HL-60 (cell line): Measurements from ENCODE around the gene OR6B1.

Experiments
- DNase-seq, 2 experiments: peaks; one replicate each; pipeline ENCODE4 v3.0.0-alpha.2; 2010 to 2020; ENCODE audit warnings: low read depth in 1 of 2, low spot score in 1 of 2
- H3K27ac ChIP-seq: fragments of 250-450 bp; sonication (Bioruptor Pico); replicated peaks from 2 replicates; pipeline ENCODE4 v1.5.1; 2020; ENCODE audit warnings: mild to moderate bottlenecking, moderate library complexity
- H3K27me3 ChIP-seq: fragments of 250-450 bp; sonication (Bioruptor Pico); 2 replicates; pipeline ENCODE4 v1.5.1; 2021; ENCODE audit warnings: mild to moderate bottlenecking, moderate library complexity; ENCODE audit not compliant: insufficient read depth, poor library complexity, severe bottlenecking
- H3K4me3 ChIP-seq: replicated peaks from 2 replicates; pipeline ENCODE4 v1.5.1; 2011; ENCODE audit warnings: mild to moderate bottlenecking, control low read depth, low read length; ENCODE audit not compliant: insufficient read depth
- CTCF ChIP-seq: IDR thresholded peaks from one replicate; pipeline ENCODE4 v1.5.1; 2011; ENCODE audit warnings: low read length, control low read depth, inconsistent platforms; ENCODE audit not compliant: insufficient read depth
- GABPA ChIP-seq: IDR thresholded peaks from 2 replicates; pipeline ENCODE4 v1.6.1; 2012; ENCODE audit warnings: low read depth
- POLR2AphosphoS5 ChIP-seq: IDR thresholded peaks from 2 replicates; pipeline ENCODE4 v1.6.1; 2012; ENCODE audit warnings: low read depth
- REST ChIP-seq: IDR thresholded peaks from 2 replicates; pipeline ENCODE4 v1.6.1; 2012; ENCODE audit warnings: low read depth; ENCODE audit not compliant: insufficient replicate concordance
- SPI1 ChIP-seq: IDR thresholded peaks from 2 replicates; pipeline ENCODE4 v1.6.1; 2012; ENCODE audit warnings: low read depth, mild to moderate bottlenecking, borderline replicate concordance

OR6B1 gene

GRCh38 chr7:143979998-143980397, 20.1 kb upstream of the OR6B1 start:
- H3K27ac ChIP-seq: no peak overlapping the region
- no peaks in the 10 kb centered on the region for H3K27me3 ChIP-seq

GRCh38 chr7:143980746-143981510, 19.2 kb upstream of the OR6B1 start:
- no peak overlapping the region for H3K4me3 ChIP-seq
- no peak for TF ChIP-seq POLR2AphosphoS5
- TF ChIP-seq GABPA: no peak
- no peak for TF ChIP-seq CTCF
- TF ChIP-seq SPI1: no peak
- no peak for TF ChIP-seq REST
- no peak for DNase-seq
- no peaks in the 10 kb centered on the region for H3K27me3 ChIP-seq
- H3K27ac ChIP-seq: no peak overlapping the region

More at GRCh38 chr7:143979998-143980397, 20.1 kb upstream of the OR6B1 start:
- DNase-seq: no peak
- no peak overlapping the region for H3K4me3 ChIP-seq
- TF ChIP-seq POLR2AphosphoS5: no peak
- no peak for TF ChIP-seq CTCF
- TF ChIP-seq GABPA: no peak
- TF ChIP-seq REST: no peak
- TF ChIP-seq SPI1: no peak

GRCh38 chr7:143983960-143984359, 16.2 kb upstream of the OR6B1 start:
- no peak overlapping the region for H3K4me3 ChIP-seq
- TF ChIP-seq REST: no peak
- no peak for TF ChIP-seq GABPA
- no peak for TF ChIP-seq SPI1
- no peak for TF ChIP-seq POLR2AphosphoS5
- no peak for TF ChIP-seq CTCF
- H3K27ac ChIP-seq: no peak overlapping the region
- no peaks in the 10 kb centered on the region for H3K27me3 ChIP-seq
- DNase-seq: no peak
